Right lobe of liver (tissue), 6 donors: ENCODE data around the gene LEMD3. TPM values are rescaled to one million over a fixed set of nuclear protein-coding genes. Genes with fewer than 3 reads are reported as not detected.

Source experiments
- ATAC-seq, 4 donors: fragments of 200-7000 bp; cut with Tn5 transposase; one replicate each; pipeline ENCODE4 v1.9.1; 2020; ENCODE audit warnings: mild to moderate bottlenecking in 4 of 4, moderate library complexity in 4 of 4
- DNase-seq, 3 donors: peaks; one replicate each; pipeline ENCODE4 v3.0.0-alpha.2; 2020
- H3K27ac ChIP-seq, 3 donors: fragments of 200-600 bp; one replicate each; pipeline ENCODE4 v1.8.0; 2022
- H3K27me3 ChIP-seq, 2 donors: fragments of 200-600 bp; one replicate each; pipeline ENCODE4 v1.8.0; 2022
- H3K36me3 ChIP-seq, 4 donors: fragments of 200-600 bp; sonication (generic) in 1 of 4; one replicate each; pipeline versions ENCODE4 v1.5.1 to v1.8.0; 2017 to 2022; ENCODE audit warnings: control low read depth in 1 of 4
- H3K4me1 ChIP-seq, 4 donors: fragments of 200-600 bp; sonication (generic) in 1 of 4; one replicate each; pipeline versions ENCODE4 v1.5.1 to v1.8.0; 2017 to 2022; ENCODE audit warnings: control low read depth in 1 of 4
- H3K4me3 ChIP-seq, 3 donors: fragments of 200-600 bp; one replicate each; pipeline ENCODE4 v1.8.0; 2022
- H3K9me3 ChIP-seq, 4 donors: fragments of 200-600 bp; sonication (generic) in 1 of 4; one replicate each; pipeline versions ENCODE4 v1.5.1 to v1.8.0; 2017 to 2022; ENCODE audit warnings: control low read depth in 1 of 4
- POLR2A ChIP-seq: fragments of 450-650 bp; IDR thresholded peaks from one replicate; pipeline ENCODE4 v1.6.1; 2017; ENCODE audit warnings: antibody characterized with exemption, mild to moderate bottlenecking
- WGBS: methylation state at CpG from one replicate; pipeline ENCODE4 v1.1.6; 2018; ENCODE audit warnings: low coverage, low lambda C conversion rate; ENCODE audit not compliant: insufficient coverage; ENCODE audit errors: missing lambda C conversion rate; 5-methylcytosine and 5-hydroxymethylcytosine counted together
- intact Hi-C, 2 donors: fragments of 100-400 bp; cut with DNase I; formaldehyde crosslinking; loops; one replicate each; pipeline versions ENCODE4 v1.11.2 to v1.14.1; 2022
- total RNA-seq, 6 experiments: library from RNA; depleted of rRNA in 2 of 6; stranded (reverse); fragments of >200 nt in 2 of 6; fragmentation: NEBNext Ultra II Directional in 3 of 6; extraction: Animal tissue kit (Norgen Biotek cat#: 25700) in 3 of 6; gene quantifications; one replicate each; pipeline versions ENCODE4 v1.1.0 to v1.2.4, GENCODE V29; 2016 to 2023
- TF ChIP-seq, protein P1 (sequence below), 4 donors: fragments of 200-600 bp in 3 of 4; fragments of 450-650 bp in 1 of 4; IDR thresholded peaks; one replicate each; pipeline versions ENCODE4 v1.5.1 to v1.8.0; 2016 to 2022; ENCODE audit warnings: antibody characterized with exemption in 4 of 4, mild to moderate bottlenecking in 2 of 4
- donor health status: DM: no; HTN: yes; CAD: no.
- donor health status: DM: no; HTN: no; CAD: no.
- donor health status: DM: no; HTN: no; CAD: no.
- donor health status: DM: no; HTN: yes; CAD: no.
- donor health status: DM: no; HTN: yes; CAD: no.

Gene LEMD3
- total RNA-seq, 6 experiments from 2014 or later, result 8.6 to 19.0 (median 11.6) TPM

- Histone ChIP-seq H3K9me3 (no peaks in the 10 kb centered on the region), H3K27ac (no peak overlapping the region), H3K36me3 (no peaks in the 10 kb centered on the region), H3K4me3 (no peak overlapping the region), H3K4me1 (no peaks in the 10 kb centered on the region), H3K27me3 (no peaks in the 10 kb centered on the region)
- TF ChIP-seq POLR2A, result no peak
- TF ChIP-seq, protein P1, sequence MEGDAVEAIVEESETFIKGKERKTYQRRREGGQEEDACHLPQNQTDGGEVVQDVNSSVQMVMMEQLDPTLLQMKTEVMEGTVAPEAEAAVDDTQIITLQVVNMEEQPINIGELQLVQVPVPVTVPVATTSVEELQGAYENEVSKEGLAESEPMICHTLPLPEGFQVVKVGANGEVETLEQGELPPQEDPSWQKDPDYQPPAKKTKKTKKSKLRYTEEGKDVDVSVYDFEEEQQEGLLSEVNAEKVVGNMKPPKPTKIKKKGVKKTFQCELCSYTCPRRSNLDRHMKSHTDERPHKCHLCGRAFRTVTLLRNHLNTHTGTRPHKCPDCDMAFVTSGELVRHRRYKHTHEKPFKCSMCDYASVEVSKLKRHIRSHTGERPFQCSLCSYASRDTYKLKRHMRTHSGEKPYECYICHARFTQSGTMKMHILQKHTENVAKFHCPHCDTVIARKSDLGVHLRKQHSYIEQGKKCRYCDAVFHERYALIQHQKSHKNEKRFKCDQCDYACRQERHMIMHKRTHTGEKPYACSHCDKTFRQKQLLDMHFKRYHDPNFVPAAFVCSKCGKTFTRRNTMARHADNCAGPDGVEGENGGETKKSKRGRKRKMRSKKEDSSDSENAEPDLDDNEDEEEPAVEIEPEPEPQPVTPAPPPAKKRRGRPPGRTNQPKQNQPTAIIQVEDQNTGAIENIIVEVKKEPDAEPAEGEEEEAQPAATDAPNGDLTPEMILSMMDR (IDR thresholded peaks at IDR 0.05), result no peak
- DNase-seq, result no peak
- WGBS, result 93% methylated on average over 1 of the region's 1 CpG
- intact Hi-C loops, result no loop called here
- ATAC-seq, result no peak
Measured at GRCh38 chr12:65162609-65163008, 6.8 kb upstream of the LEMD3 start.

DNA sequence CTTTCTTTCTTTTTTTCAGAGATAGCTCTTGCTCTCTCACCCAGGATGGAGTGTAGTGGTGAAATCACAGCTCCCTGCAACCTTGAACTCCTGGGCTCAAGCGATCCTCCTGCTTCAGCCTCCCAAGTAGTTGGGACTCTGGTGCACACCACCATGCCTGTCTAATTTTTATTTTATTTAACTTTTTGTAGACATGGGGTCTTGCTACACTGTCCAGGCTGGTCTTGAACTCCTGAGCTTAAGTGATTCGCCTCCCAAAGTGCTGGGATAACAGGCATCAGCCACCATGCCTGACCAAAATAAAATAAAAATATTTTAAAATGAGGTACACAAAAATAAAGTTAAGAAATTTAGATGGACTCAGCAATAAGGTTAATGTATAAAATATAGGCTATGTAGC is 5.1 kb upstream of the LEMD3 start:
- 90% methylated on average over 2 of the region's 2 CpGs for WGBS
- no peak overlapping the region for H3K27ac ChIP-seq
- intact Hi-C loops, result no loop called here
- no peaks in the 10 kb centered on the region for H3K36me3 ChIP-seq
- DNase-seq, result no peak
- ATAC-seq, result no peak
- no peak overlapping the region for H3K4me3 ChIP-seq
- TF ChIP-seq POLR2A, result no peak
- TF ChIP-seq, protein P1 (IDR thresholded peaks at IDR 0.05), result no peak
- H3K4me1 ChIP-seq, result peaks cover 0 to 4% (median 0%) of the 10 kb centered on the region in 4 donors
- no peaks in the 10 kb centered on the region for H3K27me3 ChIP-seq
- H3K9me3 ChIP-seq, result no peaks in the 10 kb centered on the region

GRCh38 chr12:65164774-65165173 is 4.6 kb upstream of the LEMD3 start:
- ATAC-seq, result no peak
- Histone ChIP-seq H3K4me1 (peaks cover 0 to 4% (median 0%) of the 10 kb centered on the region in 4 donors), H3K9me3 (no peaks in the 10 kb centered on the region), H3K27ac (no peak overlapping the region), H3K27me3 (no peaks in the 10 kb centered on the region), H3K4me3 (no peak overlapping the region), H3K36me3 (no peaks in the 10 kb centered on the region)
- TF ChIP-seq POLR2A, result no peak
- TF ChIP-seq, protein P1 (IDR thresholded peaks at IDR 0.05), result no peak
- intact Hi-C loops, result no loop called here
- DNase-seq, result no peak

DNA sequence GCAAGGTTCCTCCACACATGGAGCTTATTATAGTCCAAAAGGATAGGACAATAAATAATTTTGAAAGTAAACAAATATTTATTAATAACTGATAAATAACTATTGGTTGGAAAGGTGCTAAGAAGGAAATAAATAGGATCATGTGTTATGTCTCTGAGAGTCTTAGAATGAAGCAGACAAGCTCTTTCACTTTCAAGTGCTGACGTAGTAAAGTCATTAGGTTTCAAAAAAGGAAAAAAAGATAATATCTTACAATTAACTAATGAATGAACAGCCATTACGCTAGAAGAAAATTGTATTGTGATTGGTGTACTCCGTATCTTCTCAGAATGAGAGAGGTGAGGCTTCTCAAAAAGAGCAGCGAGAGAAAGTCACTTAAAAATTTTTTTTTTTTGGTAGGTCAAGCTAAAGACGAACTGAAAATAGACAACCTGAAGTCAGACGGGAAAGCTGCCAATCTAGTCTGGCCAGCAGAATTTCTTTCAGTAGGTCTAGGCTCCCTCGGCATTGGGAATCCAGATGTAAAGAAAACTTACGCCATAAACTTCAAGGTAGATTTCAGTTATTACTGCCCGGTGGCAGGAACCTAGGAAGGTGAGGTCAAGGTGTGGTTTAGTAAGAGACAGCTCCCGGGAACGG is 583 bp upstream of the LEMD3 start:
- Histone ChIP-seq H3K27ac (peak overlapping the region; percentile 89 to 94 (median 94)), H3K36me3 (no peaks in the 10 kb centered on the region), H3K9me3 (no peaks in the 10 kb centered on the region), H3K4me1 (peaks cover 0 to 33% (median 12%) of the 10 kb centered on the region in 4 donors), H3K4me3 (peak overlapping the region; percentile 88 to 94 (median 93)), H3K27me3 (no peaks in the 10 kb centered on the region)
- DNase-seq (no peak), ATAC-seq (no peak)
- intact Hi-C loops, result no loop called here
- TF ChIP-seq, protein P1 (IDR thresholded peaks at IDR 0.05), result no peak
- TF ChIP-seq POLR2A, result no peak
- WGBS, result 4% methylated on average over 11 of the region's 11 CpGs
